Activated gamma-delta T cell treated with Interleukin-2 at 50 U/mL for 16 hours (primary cell): ENCODE data around the gene S1PR1.
A peak's percentile ranks its signal among the peaks of the same experiment; 100 is the strongest.
"Not testable (repeated sequence)": the region's sequence is repeated elsewhere in the genome, so short reads cannot be mapped to it uniquely, and the experiment has no call there.

Source experiments
- DNase-seq: peaks from one replicate; pipeline ENCODE4 v3.0.0-alpha.2; 2020

The S1PR1 gene

GRCh38 chr1:101236516-101237228 is at the start of gene S1PR1:
Gene S1PR1 (plus strand): TSS chr1:101237019. CDS start chr1:101238985, 1,966 bp downstream.
- peak; percentile 78 for DNase-seq

- DNase-seq: no peak
Observed at GRCh38 chr1:101187297-101187696, 49.5 kb upstream of the S1PR1 start.

GRCh38 chr1:101188331-101188730 is 48.5 kb upstream of the S1PR1 start:
- no peak for DNase-seq

GRCh38 chr1:101188968-101189367 is 47.9 kb upstream of the S1PR1 start:
- not testable (repeated sequence) for DNase-seq

GRCh38 chr1:101190441-101190840 is 46.4 kb upstream of the S1PR1 start:
- DNase-seq: no peak

- no peak for DNase-seq
Observed at GRCh38 chr1:101191049-101191448, 45.8 kb upstream of the S1PR1 start.

GRCh38 chr1:101193733-101194169 is 43.1 kb upstream of the S1PR1 start:
- DNase-seq: no peak

- DNase-seq: no peak
Observed at GRCh38 chr1:101194746-101195145, 42.1 kb upstream of the S1PR1 start.

GRCh38 chr1:101196668-101197067 is 40.2 kb upstream of the S1PR1 start:
- DNase-seq: no peak

GRCh38 chr1:101198842-101199636 is 37.8 kb upstream of the S1PR1 start:
- no peak for DNase-seq

GRCh38 chr1:101199637-101199982 is 37.2 kb upstream of the S1PR1 start:
- DNase-seq: no peak

GRCh38 chr1:101200513-101200912 is 36.3 kb upstream of the S1PR1 start:
- DNase-seq: no peak

GRCh38 chr1:101203820-101204540 is 32.8 kb upstream of the S1PR1 start:
- no peak for DNase-seq

- no peak for DNase-seq
Observed at GRCh38 chr1:101205457-101205856, 31.4 kb upstream of the S1PR1 start.

- DNase-seq: not testable (repeated sequence)
Observed at GRCh38 chr1:101206139-101206538, 30.7 kb upstream of the S1PR1 start.

- DNase-seq: not testable (repeated sequence)
Observed at GRCh38 chr1:101207271-101207670, 29.5 kb upstream of the S1PR1 start.

GRCh38 chr1:101207891-101208290 is 28.9 kb upstream of the S1PR1 start:
- DNase-seq: no peak

- DNase-seq: no peak
Observed at GRCh38 chr1:101215363-101216011, 21.3 kb upstream of the S1PR1 start.

- DNase-seq: no peak
Observed at GRCh38 chr1:101216623-101217022, 20.2 kb upstream of the S1PR1 start.

GRCh38 chr1:101217148-101217547 is 19.7 kb upstream of the S1PR1 start:
- no peak for DNase-seq

GRCh38 chr1:101218968-101219367 is 17.9 kb upstream of the S1PR1 start:
- not testable (repeated sequence) for DNase-seq

GRCh38 chr1:101219924-101220870 is 16.6 kb upstream of the S1PR1 start:
- DNase-seq: no peak
